Hindlimb muscle (tissue), 1 donor: ENCODE measurements around the gene SLC27A5. TPM values are rescaled to one million over a fixed set of nuclear protein-coding genes. Genes with fewer than 3 reads are reported as not detected.
A peak's percentile ranks its signal among the peaks of the same experiment; 100 is the strongest.
"Not testable (repeated sequence)": the region's sequence is repeated elsewhere in the genome, so short reads cannot be mapped to it uniquely, and the experiment has no call there.

Source experiments
- DNase-seq: peaks from one replicate; pipeline ENCODE4 v3.0.0-alpha.2; 2013
- polyA plus RNA-seq: library from polyadenylated mRNA; unstranded; fragments of 120-200 nt; gene quantifications from one replicate; pipeline ENCODE4 v1.2.1, GENCODE V29; 2013; ENCODE audit not compliant: insufficient read length

Gene SLC27A5
- polyA plus RNA-seq, 1 donor: 6.1 TPM

DNA sequence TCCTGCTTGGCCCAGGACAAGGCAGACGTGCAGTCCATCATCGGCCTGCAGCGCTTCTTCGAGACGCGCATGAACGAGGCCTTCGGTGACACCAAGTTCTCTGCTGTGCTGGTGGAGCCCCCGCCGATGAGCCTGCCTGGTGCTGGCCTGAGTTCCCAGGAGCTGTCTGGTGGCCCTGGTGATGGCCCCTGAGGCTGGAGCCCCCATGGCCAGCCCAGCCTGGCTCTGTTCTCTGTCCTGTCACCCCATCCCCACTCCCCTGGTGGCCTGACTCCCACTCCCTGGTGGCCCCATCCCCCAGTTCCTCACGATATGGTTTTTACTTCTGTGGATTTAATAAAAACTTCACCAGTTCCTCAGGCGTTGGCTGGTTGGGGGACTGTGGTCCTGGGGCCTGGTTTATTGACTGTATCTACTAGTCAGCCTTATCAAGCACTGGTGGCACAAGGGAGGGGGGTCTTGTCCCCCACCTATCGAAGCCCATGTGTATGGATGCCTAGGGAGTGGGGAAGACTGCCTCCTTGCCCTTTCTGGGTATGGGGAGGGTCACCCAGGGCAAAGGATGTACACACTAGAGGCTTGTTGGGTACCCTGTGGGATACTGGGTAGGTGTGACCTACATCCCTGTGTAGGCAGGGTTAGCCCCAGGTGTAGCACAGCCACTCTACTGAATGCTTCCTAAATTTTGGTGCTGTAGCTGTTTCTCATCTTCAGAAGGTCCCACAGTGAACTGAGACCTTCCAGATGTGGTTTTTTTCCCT lies 38.8 kb upstream of the SLC27A5 start:
- DNase-seq: no peak

DNA sequence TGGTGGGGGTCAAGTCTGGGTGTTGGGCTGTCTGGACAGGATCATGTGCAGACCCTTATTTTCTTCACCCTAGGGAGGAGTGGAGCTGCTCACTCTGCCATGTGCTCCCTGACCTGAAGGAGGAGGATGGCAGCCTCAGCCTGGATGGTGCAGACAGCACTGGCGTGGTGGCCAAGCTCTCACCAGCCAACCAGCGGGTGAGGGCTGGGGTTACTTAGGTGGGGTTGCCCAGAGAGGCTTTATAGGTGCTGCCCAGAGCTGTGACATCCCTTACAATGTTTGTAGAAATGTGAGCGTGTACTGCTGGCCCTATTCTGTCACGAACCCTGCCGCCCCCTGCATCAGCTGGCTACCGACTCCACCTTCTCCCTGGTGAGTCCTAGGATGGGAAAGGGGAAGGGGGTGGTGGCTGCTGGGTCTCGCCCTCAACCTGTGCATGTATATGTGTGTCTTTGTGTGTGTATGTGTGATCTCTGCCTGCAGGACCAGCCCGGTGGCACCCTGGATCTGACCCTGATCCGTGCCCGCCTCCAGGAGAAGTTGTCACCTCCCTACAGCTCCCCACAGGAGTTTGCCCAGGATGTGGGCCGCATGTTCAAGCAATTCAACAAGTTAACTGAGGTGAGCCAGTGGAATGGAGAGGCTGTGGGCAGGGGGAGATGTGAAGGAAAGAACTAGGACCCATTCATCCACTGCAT lies 38.0 kb upstream of the SLC27A5 start:
- no peak for DNase-seq

DNA sequence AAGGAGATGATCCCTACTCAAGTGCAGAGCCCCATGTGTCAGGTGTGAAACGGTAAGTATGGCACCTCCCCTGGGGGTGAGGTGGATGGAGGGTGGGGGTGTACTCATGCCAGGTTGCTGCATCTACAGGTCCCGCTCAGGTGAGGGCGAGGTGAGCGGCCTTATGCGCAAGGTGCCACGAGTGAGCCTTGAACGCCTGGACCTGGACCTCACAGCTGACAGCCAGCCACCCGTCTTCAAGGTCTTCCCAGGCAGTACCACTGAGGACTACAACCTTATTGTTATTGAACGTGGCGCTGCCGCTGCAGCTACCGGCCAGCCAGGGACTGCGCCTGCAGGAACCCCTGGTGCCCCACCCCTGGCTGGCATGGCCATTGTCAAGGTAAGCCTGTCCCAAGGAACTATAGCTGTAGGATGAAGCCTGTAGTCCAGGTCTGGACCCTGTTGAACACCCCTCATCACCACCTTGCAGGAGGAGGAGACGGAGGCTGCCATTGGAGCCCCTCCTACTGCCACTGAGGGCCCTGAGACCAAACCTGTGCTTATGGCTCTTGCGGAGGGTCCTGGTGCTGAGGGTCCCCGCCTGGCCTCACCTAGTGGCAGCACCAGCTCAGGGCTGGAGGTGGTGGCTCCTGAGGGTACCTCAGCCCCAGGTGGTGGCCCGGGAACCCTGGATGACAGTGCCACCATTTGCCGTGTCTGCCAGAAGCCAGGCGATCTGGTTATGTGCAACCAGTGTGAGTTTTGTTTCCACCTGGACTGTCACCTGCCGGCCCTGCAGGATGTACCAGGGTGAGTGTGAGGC lies 37.3 kb upstream of the SLC27A5 start:
- DNase-seq: no peak

GRCh38 chr19:58547323-58548312 lies 35.8 kb upstream of the SLC27A5 start:
- DNase-seq: no peak

- no peak for DNase-seq
Measured at GRCh38 chr19:58546019-58546530, 34.3 kb upstream of the SLC27A5 start.

GRCh38 chr19:58545286-58546018 lies 33.7 kb upstream of the SLC27A5 start:
- no peak for DNase-seq

DNA sequence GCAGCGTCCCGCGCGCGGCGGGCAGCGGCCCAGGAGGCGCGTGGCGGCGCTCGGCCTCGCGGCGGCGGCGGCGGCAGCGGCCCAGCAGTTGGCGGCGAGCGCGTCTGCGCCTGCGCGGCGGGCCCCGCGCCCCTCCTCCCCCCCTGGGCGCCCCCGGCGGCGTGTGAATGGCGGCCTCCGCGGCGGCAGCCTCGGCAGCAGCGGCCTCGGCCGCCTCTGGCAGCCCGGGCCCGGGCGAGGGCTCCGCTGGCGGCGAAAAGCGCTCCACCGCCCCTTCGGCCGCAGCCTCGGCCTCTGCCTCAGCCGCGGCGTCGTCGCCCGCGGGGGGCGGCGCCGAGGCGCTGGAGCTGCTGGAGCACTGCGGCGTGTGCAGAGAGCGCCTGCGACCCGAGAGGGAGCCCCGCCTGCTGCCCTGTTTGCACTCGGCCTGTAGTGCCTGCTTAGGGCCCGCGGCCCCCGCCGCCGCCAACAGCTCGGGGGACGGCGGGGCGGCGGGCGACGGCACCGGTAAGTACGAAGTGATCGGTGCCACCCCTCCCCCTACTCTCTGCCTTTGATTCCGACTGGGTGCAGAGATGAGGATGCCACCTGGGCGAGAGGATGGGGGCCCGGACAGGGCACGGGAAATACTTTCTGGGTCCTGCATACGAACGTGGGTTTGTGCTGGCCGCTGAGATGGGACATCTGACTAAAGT lies 32.9 kb upstream of the SLC27A5 start:
- DNase-seq: peak; percentile 81

- DNase-seq: peak; percentile 98
Measured at GRCh38 chr19:58543826-58544590, 32.2 kb upstream of the SLC27A5 start, which contains the start of gene TRIM28. Gene TRIM28 (plus strand): TSS chr19:58544064. CDS start chr19:58544758, 694 bp downstream.

GRCh38 chr19:58542641-58543372 lies 31.0 kb upstream of the SLC27A5 start:
- not testable (repeated sequence) for DNase-seq

- DNase-seq: not testable (repeated sequence)
Measured at GRCh38 chr19:58539169-58539559, 27.4 kb upstream of the SLC27A5 start.

- DNase-seq: no peak
Measured at GRCh38 chr19:58538257-58539168, 26.7 kb upstream of the SLC27A5 start.

DNA sequence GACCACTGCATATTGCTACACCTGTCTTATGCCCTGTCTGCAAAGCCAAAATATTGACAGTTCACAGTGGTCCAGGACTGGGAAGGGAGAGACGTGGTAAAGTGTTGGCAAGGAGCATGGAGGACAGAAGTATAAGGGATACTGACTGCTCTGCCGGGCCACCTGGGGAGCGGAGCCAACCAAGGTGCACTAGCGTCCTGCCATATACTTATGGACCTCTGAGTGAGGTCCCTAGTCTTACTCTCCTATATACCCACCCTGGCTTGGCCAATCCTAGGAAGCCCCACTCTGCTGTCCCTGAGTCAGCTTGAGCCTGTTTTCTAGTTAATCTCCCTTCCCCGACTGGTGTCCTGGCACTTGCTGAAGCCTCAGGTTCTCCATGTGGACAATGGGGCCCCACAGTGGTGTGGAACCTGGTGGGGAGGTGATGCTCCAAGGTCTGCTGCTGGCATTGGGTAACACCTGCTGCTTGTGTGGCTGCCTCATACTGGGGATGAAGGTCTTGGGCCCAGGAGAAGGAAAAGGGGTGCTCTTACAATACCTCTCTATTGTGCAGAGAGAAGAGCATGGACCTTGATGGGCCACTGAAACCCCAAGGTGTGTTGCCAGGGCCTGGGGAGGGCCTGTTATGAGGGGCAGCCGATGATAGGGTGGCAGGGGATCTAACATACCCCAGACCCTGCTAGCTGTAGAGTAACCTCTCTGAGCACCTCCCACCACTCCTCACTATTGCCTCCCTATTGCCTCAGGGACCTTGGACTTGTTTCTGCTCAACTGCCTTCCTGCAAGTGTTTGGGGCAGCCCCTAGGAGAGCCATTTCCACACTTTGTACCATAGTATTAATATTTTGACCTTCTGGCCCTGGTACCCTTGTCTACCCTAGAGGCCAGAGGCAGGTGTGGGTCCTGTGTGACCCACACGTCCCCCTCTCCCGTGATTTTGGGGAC lies 25.3 kb upstream of the SLC27A5 start:
- DNase-seq: no peak

- no peak for DNase-seq
Measured at GRCh38 chr19:58535857-58536256, 24.1 kb upstream of the SLC27A5 start.

- no peak for DNase-seq
Measured at GRCh38 chr19:58531034-58531840, 19.4 kb upstream of the SLC27A5 start.

DNA sequence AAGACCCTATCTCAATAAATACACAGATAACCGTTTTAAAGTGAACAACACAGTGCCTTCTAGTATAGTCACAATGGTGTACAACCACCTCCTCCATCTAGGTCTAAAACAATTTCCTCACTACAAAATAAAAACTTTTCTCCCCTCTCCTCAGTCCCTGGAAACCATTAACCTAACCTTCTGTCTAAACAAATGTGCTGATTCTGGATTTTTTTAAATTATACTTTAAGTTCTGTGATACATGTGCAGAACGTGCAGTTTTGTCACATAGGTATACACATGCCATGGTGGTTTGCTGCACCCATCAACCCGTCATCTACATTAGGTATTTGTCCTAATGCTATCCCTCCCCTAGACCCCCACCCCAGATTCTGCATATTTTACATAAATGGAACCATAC lies 17.6 kb upstream of the SLC27A5 start:
- no peak for DNase-seq

- no peak for DNase-seq
Measured at GRCh38 chr19:58522709-58523108, 10.9 kb upstream of the SLC27A5 start.
